DOHH2 (cell line): Measurements from ENCODE around the gene HOXA13.

Experiments used
- H3F3A ChIP-seq: fragments of 200-600 bp; sonication (generic), shearing (Covaris generic); 2 replicates; pipeline ENCODE4 v1.6.0; 2016; ENCODE audit warnings: antibody characterized with exemption, mild to moderate bottlenecking; ENCODE audit not compliant: control insufficient read depth, insufficient read depth
- H3K27ac ChIP-seq: fragments of 200-600 bp; sonication (generic); 2 replicates; pipeline ENCODE4 v1.5.1; 2014; ENCODE audit warnings: low read depth, mild to moderate bottlenecking, low read length, moderate library complexity
- H3K27me3 ChIP-seq: fragments of 200-600 bp; sonication (generic); 2 replicates; pipeline ENCODE4 v1.6.1; 2014; ENCODE audit warnings: mild to moderate bottlenecking, low read length, mixed read lengths; ENCODE audit not compliant: control insufficient read depth
- H3K36me3 ChIP-seq: fragments of 200-600 bp; sonication (generic); 2 replicates; pipeline ENCODE4 v1.6.1; 2014; ENCODE audit warnings: mild to moderate bottlenecking, low read length, moderate library complexity, mixed read lengths; ENCODE audit not compliant: control insufficient read depth
- H3K4me1 ChIP-seq: fragments of 200-600 bp; sonication (generic); 2 replicates; pipeline ENCODE4 v1.6.1; 2014; ENCODE audit warnings: mild to moderate bottlenecking, low read length, mixed read lengths; ENCODE audit not compliant: control insufficient read depth
- H3K4me2 ChIP-seq: fragments of 200-600 bp; sonication (generic); 2 replicates; pipeline ENCODE4 v1.6.0; 2014; ENCODE audit warnings: mild to moderate bottlenecking, low read length, moderate library complexity
- H3K4me3 ChIP-seq: fragments of 200-600 bp; sonication (generic); 2 replicates; pipeline ENCODE4 v1.5.1; 2014; ENCODE audit warnings: mild to moderate bottlenecking, low read length, mixed read lengths
- H3K79me2 ChIP-seq: fragments of 200-600 bp; sonication (generic); 2 replicates; pipeline ENCODE4 v1.6.1; 2014; ENCODE audit warnings: mild to moderate bottlenecking, low read length, mixed read lengths; ENCODE audit not compliant: control insufficient read depth
- H3K9me2 ChIP-seq: fragments of 200-600 bp; sonication (generic); replicated peaks from 2 replicates; pipeline ENCODE4 v1.6.1; 2014; ENCODE audit warnings: mild to moderate bottlenecking, low read length, mixed read lengths; ENCODE audit not compliant: control insufficient read depth
- H3K9me3 ChIP-seq: fragments of 200-600 bp; sonication (generic); 2 replicates; pipeline ENCODE4 v1.6.1; 2014; ENCODE audit warnings: antibody characterized with exemption, low read length, mixed read lengths; ENCODE audit not compliant: control insufficient read depth, insufficient read depth
- H4K20me1 ChIP-seq: fragments of 200-600 bp; sonication (generic); 2 replicates; pipeline ENCODE4 v1.6.0; 2014; ENCODE audit warnings: low read depth, mild to moderate bottlenecking, antibody characterized with exemption, low read length, moderate library complexity; ENCODE audit not compliant: control insufficient read depth, insufficient read depth
- EZH2phosphoT487 ChIP-seq: fragments of 200-600 bp; sonication (generic); IDR thresholded peaks from 2 replicates; pipeline ENCODE4 v1.6.1; 2017; ENCODE audit warnings: borderline replicate concordance, mild to moderate bottlenecking, antibody characterized with exemption, low read length, moderate library complexity, mixed read lengths
- TF ChIP-seq, protein P1 (sequence below): fragments of 200-600 bp; sonication (generic); IDR thresholded peaks from one replicate; pipeline ENCODE4 v1.5.1; 2014; ENCODE audit warnings: antibody characterized with exemption, mild to moderate bottlenecking, low read depth, low read length; ENCODE audit not compliant: poor library complexity, severe bottlenecking

The HOXA13 gene

DNA sequence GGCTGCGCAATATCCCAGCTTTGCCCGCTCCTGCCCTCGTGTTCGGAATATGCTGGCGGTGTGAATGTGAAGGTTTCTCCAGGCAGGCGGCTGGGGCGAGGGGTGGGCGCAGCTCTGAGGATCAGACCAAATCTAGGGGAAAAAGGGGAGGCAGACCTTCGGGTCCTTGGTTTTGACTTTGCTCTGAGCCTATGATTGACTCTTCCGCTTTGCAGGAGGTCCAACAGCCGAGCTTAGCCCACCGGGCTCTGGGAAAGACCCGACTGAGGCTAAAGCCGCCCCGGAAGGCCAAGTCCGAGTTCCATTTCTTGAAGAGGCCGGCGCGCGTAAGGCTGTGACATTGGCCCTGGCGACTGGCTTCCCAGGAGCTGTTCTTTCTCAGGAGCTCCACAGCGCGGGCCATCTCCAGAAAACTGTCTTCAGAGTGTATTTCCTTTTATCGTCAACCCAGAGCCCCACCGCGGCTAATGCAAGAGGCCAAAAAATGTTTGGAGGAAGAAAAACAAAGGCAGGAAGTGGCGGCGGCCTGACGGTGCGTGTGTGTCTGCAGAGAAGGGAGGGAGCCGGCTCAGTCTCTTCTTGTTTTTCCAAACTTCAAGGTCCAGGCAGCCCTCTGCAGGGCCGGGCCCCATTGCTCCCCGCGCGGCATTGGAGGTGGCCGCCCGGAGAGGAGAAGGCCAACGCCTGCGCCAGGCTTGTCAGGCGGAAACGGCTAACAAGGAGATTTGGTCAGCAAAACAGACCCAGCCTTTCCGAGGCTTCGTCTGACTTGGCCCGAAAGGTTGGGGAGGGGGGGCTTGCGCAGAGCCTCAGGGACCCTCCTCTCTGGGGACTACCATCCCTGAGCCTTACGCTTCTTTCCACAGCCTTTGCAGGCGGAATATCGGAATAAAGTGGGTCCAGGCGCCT lies 11.3 kb downstream of the HOXA13 start:
- H3K4me1 ChIP-seq = peaks cover 29% of the 10 kb centered on the region
- TF ChIP-seq EZH2phosphoT487 = peak; percentile 82; the same call in 1 of the 2 replicates
- TF ChIP-seq, protein P1, sequence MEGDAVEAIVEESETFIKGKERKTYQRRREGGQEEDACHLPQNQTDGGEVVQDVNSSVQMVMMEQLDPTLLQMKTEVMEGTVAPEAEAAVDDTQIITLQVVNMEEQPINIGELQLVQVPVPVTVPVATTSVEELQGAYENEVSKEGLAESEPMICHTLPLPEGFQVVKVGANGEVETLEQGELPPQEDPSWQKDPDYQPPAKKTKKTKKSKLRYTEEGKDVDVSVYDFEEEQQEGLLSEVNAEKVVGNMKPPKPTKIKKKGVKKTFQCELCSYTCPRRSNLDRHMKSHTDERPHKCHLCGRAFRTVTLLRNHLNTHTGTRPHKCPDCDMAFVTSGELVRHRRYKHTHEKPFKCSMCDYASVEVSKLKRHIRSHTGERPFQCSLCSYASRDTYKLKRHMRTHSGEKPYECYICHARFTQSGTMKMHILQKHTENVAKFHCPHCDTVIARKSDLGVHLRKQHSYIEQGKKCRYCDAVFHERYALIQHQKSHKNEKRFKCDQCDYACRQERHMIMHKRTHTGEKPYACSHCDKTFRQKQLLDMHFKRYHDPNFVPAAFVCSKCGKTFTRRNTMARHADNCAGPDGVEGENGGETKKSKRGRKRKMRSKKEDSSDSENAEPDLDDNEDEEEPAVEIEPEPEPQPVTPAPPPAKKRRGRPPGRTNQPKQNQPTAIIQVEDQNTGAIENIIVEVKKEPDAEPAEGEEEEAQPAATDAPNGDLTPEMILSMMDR = no peak
- 0 out of 2 replicates have a peak, but pooled peaks cover 8% of the 10 kb centered on the region for H4K20me1 ChIP-seq
- no peaks in the 10 kb centered on the region for H3K9me3 ChIP-seq
- peaks cover 98% of the 10 kb centered on the region for H3K27me3 ChIP-seq
- H3K27ac ChIP-seq = no peak overlapping the region
- peak overlapping the region; percentile 44 for H3K4me3 ChIP-seq
- H3K4me2 ChIP-seq = peak overlapping the region; percentile 57
- H3F3A ChIP-seq = peaks cover 2% of the 10 kb centered on the region; the same call in 1 of the 2 replicates
- H3K79me2 ChIP-seq = no peaks in the 10 kb centered on the region
- H3K36me3 ChIP-seq = no peaks in the 10 kb centered on the region
- no peaks in the 10 kb centered on the region for H3K9me2 ChIP-seq

DNA sequence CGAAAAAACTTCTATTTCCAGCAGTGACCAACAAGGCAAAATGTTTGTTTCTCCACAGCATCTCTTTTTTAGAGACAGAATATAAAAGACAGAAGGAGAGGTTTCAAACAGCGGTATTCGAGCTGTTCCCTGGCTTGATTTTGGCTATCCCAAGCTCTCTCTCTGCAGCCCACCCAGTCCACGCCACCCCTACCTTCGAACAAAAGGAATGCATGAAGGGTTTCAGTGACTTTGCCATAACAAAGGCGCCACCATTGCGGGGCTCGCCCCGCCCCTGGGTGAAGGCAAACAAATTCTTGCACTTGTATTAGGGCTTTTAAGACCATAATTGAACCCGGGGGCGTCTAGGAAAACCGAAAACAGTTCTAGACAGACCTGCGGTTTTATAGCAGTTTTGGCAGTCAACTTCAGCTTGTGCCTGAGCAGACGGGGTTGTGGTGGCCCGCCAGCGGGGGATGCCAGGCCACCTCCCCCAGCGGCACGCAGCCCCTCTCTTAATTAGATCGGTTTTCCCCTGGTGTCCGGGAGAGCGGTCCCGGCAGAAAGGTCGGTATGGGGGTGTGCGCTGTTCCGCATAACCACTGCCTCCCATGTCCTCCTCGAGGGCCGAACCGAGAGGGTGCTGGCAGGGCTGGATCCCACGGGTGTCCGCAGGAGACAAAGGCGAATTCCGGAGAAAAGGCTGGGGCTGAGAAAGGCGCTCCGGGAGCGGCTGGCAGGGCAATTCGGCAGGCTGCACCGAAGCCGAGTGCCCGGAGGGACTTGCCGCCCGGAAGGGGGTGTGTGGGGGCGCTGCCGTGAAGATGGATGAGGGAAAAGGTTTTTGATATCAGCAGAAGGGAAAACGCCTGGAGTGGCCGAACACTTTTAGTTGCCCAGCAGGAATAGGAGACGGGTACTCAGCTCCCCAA lies 12.2 kb downstream of the HOXA13 start:
- no peak overlapping the region for H3K27ac ChIP-seq
- H3F3A ChIP-seq = peaks cover 2% of the 10 kb centered on the region; the same call in 1 of the 2 replicates
- H3K79me2 ChIP-seq = no peaks in the 10 kb centered on the region
- H3K36me3 ChIP-seq = no peaks in the 10 kb centered on the region
- no peaks in the 10 kb centered on the region for H3K9me3 ChIP-seq
- 0 out of 2 replicates have a peak, but pooled peaks cover 5% of the 10 kb centered on the region for H4K20me1 ChIP-seq
- H3K27me3 ChIP-seq = peaks cover 98% of the 10 kb centered on the region
- H3K4me2 ChIP-seq = peak overlapping the region; percentile 57
- H3K9me2 ChIP-seq = no peaks in the 10 kb centered on the region
- H3K4me3 ChIP-seq = no peak overlapping the region
- TF ChIP-seq, protein P1 = no peak
- TF ChIP-seq EZH2phosphoT487 = peak; percentile 88
- H3K4me1 ChIP-seq = peaks cover 34% of the 10 kb centered on the region

DNA sequence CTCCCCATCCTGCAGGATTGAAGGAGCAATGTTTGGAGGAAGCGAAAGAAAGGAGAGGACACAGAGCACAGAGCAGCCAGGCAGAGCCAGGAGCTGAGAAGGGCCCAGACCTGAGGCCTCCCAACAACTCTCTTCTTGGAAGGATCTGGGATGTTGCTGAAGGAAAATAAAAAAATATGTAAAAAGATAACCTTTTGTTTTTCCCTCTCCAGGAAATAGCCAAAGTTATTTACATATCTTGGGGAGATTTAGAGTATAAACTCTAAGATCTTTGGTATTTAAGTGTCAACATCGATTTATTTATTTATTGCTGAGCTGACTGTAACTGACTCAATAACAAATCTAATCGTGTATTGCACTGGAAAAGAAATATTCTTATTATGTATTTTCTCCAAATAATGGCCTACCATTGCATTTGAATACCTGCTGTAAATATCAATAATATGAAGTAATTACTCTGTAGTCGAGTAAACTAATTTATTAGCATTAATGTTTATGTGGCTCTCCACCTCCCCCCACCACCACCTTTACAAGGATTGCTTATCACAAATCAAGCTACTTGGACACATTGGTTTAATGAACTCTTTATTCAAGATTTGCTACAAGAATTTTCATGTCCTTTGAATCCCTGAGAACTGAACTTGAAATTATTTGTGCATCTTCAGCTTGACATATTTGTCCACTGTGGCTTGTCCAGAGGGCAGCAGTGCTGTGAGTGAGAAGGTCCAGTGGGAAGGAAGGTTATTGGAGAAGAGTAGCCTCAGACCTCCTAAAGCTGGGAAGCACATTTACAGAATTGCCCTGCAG lies 13.0 kb downstream of the HOXA13 start:
- Histone ChIP-seq H3K79me2 (no peaks in the 10 kb centered on the region), H3F3A (peaks cover 2% of the 10 kb centered on the region; the same call in 1 of the 2 replicates), H3K4me3 (no peak overlapping the region), H3K4me2 (no peak overlapping the region), H3K27me3 (peaks cover 100% of the 10 kb centered on the region), H3K4me1 (peaks cover 34% of the 10 kb centered on the region), H3K27ac (no peak overlapping the region), H3K9me3 (no peaks in the 10 kb centered on the region), H3K36me3 (no peaks in the 10 kb centered on the region), H3K9me2 (no peaks in the 10 kb centered on the region), H4K20me1 (0 out of 2 replicates have a peak, but pooled peaks cover 5% of the 10 kb centered on the region)
- TF ChIP-seq EZH2phosphoT487 = no peak
- TF ChIP-seq, protein P1 = no peak
